Smooth muscle cell of the brain vasculature (primary cell): ENCODE results near the gene CDKL4.
"Not testable (repeated sequence)": the region's sequence is repeated elsewhere in the genome, so short reads cannot be mapped to it uniquely, and the experiment has no call there.

Source experiments
- DNase-seq: peaks from one replicate; pipeline ENCODE4 v3.0.0-alpha.2; 2012; ENCODE audit warnings: low read depth, low spot score

The CDKL4 gene

GRCh38 chr2:39179974-39180960, 63.5 kb downstream of the CDKL4 start:
- no peak for DNase-seq

GRCh38 chr2:39178756-39179155, 65.0 kb downstream of the CDKL4 start:
- DNase-seq = no peak

GRCh38 chr2:39176997-39177396, 66.8 kb downstream of the CDKL4 start:
- DNase-seq = no peak

GRCh38 chr2:39175026-39175812, 68.6 kb downstream of the CDKL4 start:
- DNase-seq = no peak

GRCh38 chr2:39174022-39174421, 69.7 kb downstream of the CDKL4 start:
- DNase-seq = no peak

GRCh38 chr2:39172047-39172706, 71.6 kb downstream of the CDKL4 start:
- not testable (repeated sequence) for DNase-seq

- no peak for DNase-seq
These were observed 72.1 kb downstream of the CDKL4 start for GRCh38 chr2:39171621-39172020.

GRCh38 chr2:39164089-39164488, 79.7 kb downstream of the CDKL4 start:
- no peak for DNase-seq

- no peak for DNase-seq
These were observed 82.8 kb downstream of the CDKL4 start for GRCh38 chr2:39160982-39161381.

- no peak for DNase-seq
These were observed 84.5 kb downstream of the CDKL4 start for GRCh38 chr2:39159283-39159682.

- no peak for DNase-seq
These were observed 85.4 kb downstream of the CDKL4 start for GRCh38 chr2:39158351-39158750.

- no peak for DNase-seq
These were observed 86.9 kb downstream of the CDKL4 start for GRCh38 chr2:39156846-39157245.

- DNase-seq = no peak
These were observed 87.7 kb downstream of the CDKL4 start for GRCh38 chr2:39156107-39156506.

GRCh38 chr2:39155573-39155972, 88.2 kb downstream of the CDKL4 start:
- not testable (repeated sequence) for DNase-seq

- DNase-seq = no peak
These were observed 88.8 kb downstream of the CDKL4 start for GRCh38 chr2:39154944-39155343.

- no peak for DNase-seq
These were observed 90.5 kb downstream of the CDKL4 start for GRCh38 chr2:39153312-39153711.

- DNase-seq = no peak
These were observed 91.3 kb downstream of the CDKL4 start for GRCh38 chr2:39152504-39152903.

GRCh38 chr2:39150890-39151497, 92.8 kb downstream of the CDKL4 start:
- no peak for DNase-seq

GRCh38 chr2:39150102-39150562, 93.6 kb downstream of the CDKL4 start:
- DNase-seq = no peak

GRCh38 chr2:39146630-39147029, 97.1 kb downstream of the CDKL4 start:
- DNase-seq = no peak

GRCh38 chr2:39145906-39146421, 97.8 kb downstream of the CDKL4 start:
- DNase-seq = no peak
